ENCODE data around the gene GRAMD1A. TPM values are rescaled to one million over a fixed set of nuclear protein-coding genes. Genes with fewer than 3 reads are reported as not detected.

The GRAMD1A gene
- total and polyA plus RNA-seq, 4 donors: 29.6 to 111 (median 64.4) TPM

GRCh38 chr19:35059006-35059798 is 59.1 kb downstream of the GRAMD1A start:
- Histone ChIP-seq H3K36me3 (ENCODE audit: control insufficient read depth, insufficient read depth, low read length) (peaks cover 2% of the 10 kb centered on the region), H3K27ac (ENCODE audit: low read depth, low read length) (no peak overlapping the region), H3K4me3 (ENCODE audit: low read depth, low read length) (no peak overlapping the region), H3K27me3 (ENCODE audit: control insufficient read depth, insufficient read depth, low read length) (peaks cover 2% of the 10 kb centered on the region), H3K9me3 (ENCODE audit: control insufficient read depth, insufficient read depth, low read length) (no peaks in the 10 kb centered on the region), H3K4me1 (ENCODE audit: control insufficient read depth, insufficient read depth, low read length) (no peaks in the 10 kb centered on the region)
- DNase-seq (ENCODE audit: low read depth in 4 of 6, low spot score in 6 of 6): no peak
- 88% methylated on average over 22 of the region's 26 CpGs for WGBS (ENCODE audit: insufficient coverage)

GRCh38 chr19:35059799-35060091 is 59.6 kb downstream of the GRAMD1A start:
- DNase-seq (ENCODE audit: low read depth in 4 of 6, low spot score in 6 of 6): no peak
- Histone ChIP-seq H3K9me3 (ENCODE audit: control insufficient read depth, insufficient read depth, low read length) (no peaks in the 10 kb centered on the region), H3K27me3 (ENCODE audit: control insufficient read depth, insufficient read depth, low read length) (peaks cover 2% of the 10 kb centered on the region), H3K4me3 (ENCODE audit: low read depth, low read length) (no peak overlapping the region), H3K27ac (ENCODE audit: low read depth, low read length) (no peak overlapping the region), H3K4me1 (ENCODE audit: control insufficient read depth, insufficient read depth, low read length) (no peaks in the 10 kb centered on the region), H3K36me3 (ENCODE audit: control insufficient read depth, insufficient read depth, low read length) (peaks cover 2% of the 10 kb centered on the region)
- 86% methylated on average over 15 of the region's 15 CpGs for WGBS (ENCODE audit: insufficient coverage)

GRCh38 chr19:35060160-35060855 is 60.2 kb downstream of the GRAMD1A start:
- no peak overlapping the region for H3K4me3 ChIP-seq (ENCODE audit: low read depth, low read length)
- DNase-seq (ENCODE audit: low read depth in 4 of 6, low spot score in 6 of 6): no peak
- H3K9me3 ChIP-seq (ENCODE audit: control insufficient read depth, insufficient read depth, low read length): no peaks in the 10 kb centered on the region
- no peaks in the 10 kb centered on the region for H3K4me1 ChIP-seq (ENCODE audit: control insufficient read depth, insufficient read depth, low read length)
- WGBS (ENCODE audit: insufficient coverage): 91% methylated on average over 29 of the region's 29 CpGs
- H3K27ac ChIP-seq (ENCODE audit: low read depth, low read length): no peak overlapping the region
- peaks cover 2% of the 10 kb centered on the region for H3K36me3 ChIP-seq (ENCODE audit: control insufficient read depth, insufficient read depth, low read length)
- peaks cover 2% of the 10 kb centered on the region for H3K27me3 ChIP-seq (ENCODE audit: control insufficient read depth, insufficient read depth, low read length)

GRCh38 chr19:35061583-35062373 is 61.7 kb downstream of the GRAMD1A start:
- H3K27ac ChIP-seq (ENCODE audit: low read depth, low read length): no peak overlapping the region
- H3K4me3 ChIP-seq (ENCODE audit: low read depth, low read length): no peak overlapping the region
- no peak for DNase-seq (ENCODE audit: low read depth in 4 of 6, low spot score in 6 of 6)
- H3K4me1 ChIP-seq (ENCODE audit: control insufficient read depth, insufficient read depth, low read length): no peaks in the 10 kb centered on the region
- no peaks in the 10 kb centered on the region for H3K27me3 ChIP-seq (ENCODE audit: control insufficient read depth, insufficient read depth, low read length)
- no peaks in the 10 kb centered on the region for H3K9me3 ChIP-seq (ENCODE audit: control insufficient read depth, insufficient read depth, low read length)
- WGBS (ENCODE audit: insufficient coverage): 76% methylated on average over 7 of the region's 7 CpGs
- peaks cover 2% of the 10 kb centered on the region for H3K36me3 ChIP-seq (ENCODE audit: control insufficient read depth, insufficient read depth, low read length)

- no peak overlapping the region for H3K4me3 ChIP-seq (ENCODE audit: low read depth, low read length)
- H3K27me3 ChIP-seq (ENCODE audit: control insufficient read depth, insufficient read depth, low read length): no peaks in the 10 kb centered on the region
- no peaks in the 10 kb centered on the region for H3K9me3 ChIP-seq (ENCODE audit: control insufficient read depth, insufficient read depth, low read length)
- 70% methylated on average over 2 of the region's 7 CpGs for WGBS (ENCODE audit: insufficient coverage)
- no peaks in the 10 kb centered on the region for H3K4me1 ChIP-seq (ENCODE audit: control insufficient read depth, insufficient read depth, low read length)
- no peak for DNase-seq (ENCODE audit: low read depth in 4 of 6, low spot score in 6 of 6)
- H3K36me3 ChIP-seq (ENCODE audit: control insufficient read depth, insufficient read depth, low read length): peaks cover 2% of the 10 kb centered on the region
- no peak overlapping the region for H3K27ac ChIP-seq (ENCODE audit: low read depth, low read length)
These were observed 62.8 kb downstream of the GRAMD1A start for GRCh38 chr19:35062942-35063341.

- Histone ChIP-seq H3K27ac (ENCODE audit: low read depth, low read length) (no peak overlapping the region), H3K9me3 (ENCODE audit: control insufficient read depth, insufficient read depth, low read length) (no peaks in the 10 kb centered on the region), H3K4me3 (ENCODE audit: low read depth, low read length) (no peak overlapping the region), H3K4me1 (ENCODE audit: control insufficient read depth, insufficient read depth, low read length) (peaks cover 6% of the 10 kb centered on the region), H3K36me3 (ENCODE audit: control insufficient read depth, insufficient read depth, low read length) (peaks cover 2% of the 10 kb centered on the region), H3K27me3 (ENCODE audit: control insufficient read depth, insufficient read depth, low read length) (peaks cover 3% of the 10 kb centered on the region)
- no peak for DNase-seq (ENCODE audit: low read depth in 4 of 6, low spot score in 6 of 6)
- 84% methylated on average over 8 of the region's 10 CpGs for WGBS (ENCODE audit: insufficient coverage)
These were observed 64.1 kb downstream of the GRAMD1A start for GRCh38 chr19:35063940-35064818.

GRCh38 chr19:35065574-35065973 is 65.5 kb downstream of the GRAMD1A start:
- no peak for DNase-seq (ENCODE audit: low read depth in 4 of 6, low spot score in 6 of 6)
- H3K4me3 ChIP-seq (ENCODE audit: low read depth, low read length): no peak overlapping the region
- WGBS (ENCODE audit: insufficient coverage): 75% methylated on average over 6 of the region's 10 CpGs
- peaks cover under 1% of the 10 kb centered on the region for H3K9me3 ChIP-seq (ENCODE audit: control insufficient read depth, insufficient read depth, low read length)
- peaks cover 3% of the 10 kb centered on the region for H3K27me3 ChIP-seq (ENCODE audit: control insufficient read depth, insufficient read depth, low read length)
- no peaks in the 10 kb centered on the region for H3K36me3 ChIP-seq (ENCODE audit: control insufficient read depth, insufficient read depth, low read length)
- H3K27ac ChIP-seq (ENCODE audit: low read depth, low read length): no peak overlapping the region
- H3K4me1 ChIP-seq (ENCODE audit: control insufficient read depth, insufficient read depth, low read length): peaks cover 6% of the 10 kb centered on the region

- no peak overlapping the region for H3K27ac ChIP-seq (ENCODE audit: low read depth, low read length)
- no peak overlapping the region for H3K4me3 ChIP-seq (ENCODE audit: low read depth, low read length)
- H3K4me1 ChIP-seq (ENCODE audit: control insufficient read depth, insufficient read depth, low read length): peaks cover 6% of the 10 kb centered on the region
- no peak for DNase-seq (ENCODE audit: low read depth in 4 of 6, low spot score in 6 of 6)
- no peaks in the 10 kb centered on the region for H3K36me3 ChIP-seq (ENCODE audit: control insufficient read depth, insufficient read depth, low read length)
- H3K9me3 ChIP-seq (ENCODE audit: control insufficient read depth, insufficient read depth, low read length): peaks cover 2% of the 10 kb centered on the region
- 96% methylated on average over 8 of the region's 15 CpGs for WGBS (ENCODE audit: insufficient coverage)
- H3K27me3 ChIP-seq (ENCODE audit: control insufficient read depth, insufficient read depth, low read length): peaks cover 3% of the 10 kb centered on the region
These were observed 66.0 kb downstream of the GRAMD1A start for GRCh38 chr19:35066121-35066520.

Measured in spinal cord (tissue), 10 donors.